ENCODE data around the gene SPINK8.

DNA sequence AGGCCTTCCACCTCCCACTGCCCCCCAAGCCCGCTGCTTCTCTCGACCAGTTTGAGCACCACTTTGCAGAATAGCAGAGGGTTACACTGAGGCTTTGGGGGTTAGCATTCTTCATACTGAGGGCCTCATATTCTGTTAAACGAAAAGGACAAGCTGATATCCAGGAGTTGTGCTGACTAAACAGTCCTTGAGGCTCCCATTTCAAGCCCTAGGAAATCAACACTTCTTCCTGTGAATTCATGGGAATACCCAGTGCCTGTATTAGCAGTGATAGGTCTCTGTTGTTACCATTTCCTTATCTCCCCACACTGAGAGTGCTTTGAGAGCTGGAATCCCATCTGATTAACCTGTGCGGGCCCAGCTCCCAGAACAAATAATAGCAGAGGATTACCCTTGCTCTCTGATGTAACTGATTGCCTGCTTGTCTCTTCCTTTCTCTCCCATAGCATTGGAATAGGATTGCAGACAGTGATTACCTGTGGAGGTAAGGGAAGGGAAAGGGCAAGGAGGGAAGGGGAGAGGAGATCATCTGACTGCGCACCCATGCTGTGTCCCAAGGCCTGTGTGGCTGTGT is 39.5 kb upstream of the SPINK8 start:
- TF ChIP-seq, protein P1, sequence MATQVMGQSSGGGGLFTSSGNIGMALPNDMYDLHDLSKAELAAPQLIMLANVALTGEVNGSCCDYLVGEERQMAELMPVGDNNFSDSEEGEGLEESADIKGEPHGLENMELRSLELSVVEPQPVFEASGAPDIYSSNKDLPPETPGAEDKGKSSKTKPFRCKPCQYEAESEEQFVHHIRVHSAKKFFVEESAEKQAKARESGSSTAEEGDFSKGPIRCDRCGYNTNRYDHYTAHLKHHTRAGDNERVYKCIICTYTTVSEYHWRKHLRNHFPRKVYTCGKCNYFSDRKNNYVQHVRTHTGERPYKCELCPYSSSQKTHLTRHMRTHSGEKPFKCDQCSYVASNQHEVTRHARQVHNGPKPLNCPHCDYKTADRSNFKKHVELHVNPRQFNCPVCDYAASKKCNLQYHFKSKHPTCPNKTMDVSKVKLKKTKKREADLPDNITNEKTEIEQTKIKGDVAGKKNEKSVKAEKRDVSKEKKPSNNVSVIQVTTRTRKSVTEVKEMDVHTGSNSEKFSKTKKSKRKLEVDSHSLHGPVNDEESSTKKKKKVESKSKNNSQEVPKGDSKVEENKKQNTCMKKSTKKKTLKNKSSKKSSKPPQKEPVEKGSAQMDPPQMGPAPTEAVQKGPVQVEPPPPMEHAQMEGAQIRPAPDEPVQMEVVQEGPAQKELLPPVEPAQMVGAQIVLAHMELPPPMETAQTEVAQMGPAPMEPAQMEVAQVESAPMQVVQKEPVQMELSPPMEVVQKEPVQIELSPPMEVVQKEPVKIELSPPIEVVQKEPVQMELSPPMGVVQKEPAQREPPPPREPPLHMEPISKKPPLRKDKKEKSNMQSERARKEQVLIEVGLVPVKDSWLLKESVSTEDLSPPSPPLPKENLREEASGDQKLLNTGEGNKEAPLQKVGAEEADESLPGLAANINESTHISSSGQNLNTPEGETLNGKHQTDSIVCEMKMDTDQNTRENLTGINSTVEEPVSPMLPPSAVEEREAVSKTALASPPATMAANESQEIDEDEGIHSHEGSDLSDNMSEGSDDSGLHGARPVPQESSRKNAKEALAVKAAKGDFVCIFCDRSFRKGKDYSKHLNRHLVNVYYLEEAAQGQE (IDR thresholded peaks at IDR 0.05; ENCODE audit: insufficient read depth in 1 of 2, low read depth in 2 of 2, low read length in 2 of 2), result no peak
- TF ChIP-seq POLR2AphosphoS5 (IDR thresholded peaks at IDR 0.05; ENCODE audit: low read depth, low read length) (no peak), TAF1 (IDR thresholded peaks at IDR 0.05; ENCODE audit: borderline replicate concordance, insufficient read depth, low read length) (no peak), SIN3A (IDR thresholded peaks at IDR 0.05; ENCODE audit: borderline replicate concordance, insufficient read depth, low read length) (no peak)

All from PFSK-1 (cell line).